Endothelial cell of umbilical vein (primary cell): ENCODE measurements around the gene GRID1.

ENCODE experiments used
- POLR2A ChIP-seq: IDR thresholded peaks from 2 replicates; pipeline ENCODE4 v1.6.1; 2012; ENCODE audit warnings: low read depth, mild to moderate bottlenecking, control low read depth, low read length
- POLR2AphosphoS5 ChIP-seq: IDR thresholded peaks from 2 replicates; pipeline ENCODE4 v1.6.1; 2012; ENCODE audit warnings: low read depth, mild to moderate bottlenecking, control low read depth, low read length, moderate library complexity; ENCODE audit not compliant: insufficient read depth
- TF ChIP-seq, protein P1 (sequence below), 2 donors: IDR thresholded peaks; 1 replicate in 1 of 2; 2 replicates in 1 of 2; pipeline ENCODE4 v1.5.1; 2011; ENCODE audit warnings: low read length in 2 of 2, mild to moderate bottlenecking in 2 of 2, moderate library complexity in 2 of 2, control low read depth in 1 of 2, inconsistent platforms in 1 of 2, low read depth in 1 of 2; ENCODE audit not compliant: insufficient read depth in 1 of 2; ENCODE audit errors: extremely low read depth in 1 of 2
- TF ChIP-seq, protein P2 (sequence below): IDR thresholded peaks from 2 replicates; pipeline ENCODE4 v1.6.1; 2011; ENCODE audit not compliant: insufficient read depth, insufficient read length

DNA sequence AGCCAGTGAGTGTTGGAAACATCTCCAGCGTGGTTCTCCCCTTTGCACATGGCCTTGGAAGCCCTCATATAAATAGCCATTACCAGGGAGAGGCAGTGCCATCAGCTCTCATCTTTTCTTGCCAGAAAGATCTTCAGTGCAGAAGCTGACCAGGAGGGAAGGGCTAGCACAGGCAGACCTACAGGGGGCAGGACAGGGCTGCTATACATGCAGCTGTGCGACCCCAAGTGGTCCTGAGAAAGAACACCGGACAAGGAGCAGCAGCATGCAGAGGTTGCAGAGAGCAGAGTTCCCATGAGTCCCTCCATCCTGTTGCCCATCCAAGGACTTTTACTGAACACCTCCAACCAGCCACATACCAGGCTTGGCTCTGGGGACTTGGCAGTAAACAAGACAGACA, 17.1 kb downstream of the GRID1 start:
- TF ChIP-seq, protein P1, sequence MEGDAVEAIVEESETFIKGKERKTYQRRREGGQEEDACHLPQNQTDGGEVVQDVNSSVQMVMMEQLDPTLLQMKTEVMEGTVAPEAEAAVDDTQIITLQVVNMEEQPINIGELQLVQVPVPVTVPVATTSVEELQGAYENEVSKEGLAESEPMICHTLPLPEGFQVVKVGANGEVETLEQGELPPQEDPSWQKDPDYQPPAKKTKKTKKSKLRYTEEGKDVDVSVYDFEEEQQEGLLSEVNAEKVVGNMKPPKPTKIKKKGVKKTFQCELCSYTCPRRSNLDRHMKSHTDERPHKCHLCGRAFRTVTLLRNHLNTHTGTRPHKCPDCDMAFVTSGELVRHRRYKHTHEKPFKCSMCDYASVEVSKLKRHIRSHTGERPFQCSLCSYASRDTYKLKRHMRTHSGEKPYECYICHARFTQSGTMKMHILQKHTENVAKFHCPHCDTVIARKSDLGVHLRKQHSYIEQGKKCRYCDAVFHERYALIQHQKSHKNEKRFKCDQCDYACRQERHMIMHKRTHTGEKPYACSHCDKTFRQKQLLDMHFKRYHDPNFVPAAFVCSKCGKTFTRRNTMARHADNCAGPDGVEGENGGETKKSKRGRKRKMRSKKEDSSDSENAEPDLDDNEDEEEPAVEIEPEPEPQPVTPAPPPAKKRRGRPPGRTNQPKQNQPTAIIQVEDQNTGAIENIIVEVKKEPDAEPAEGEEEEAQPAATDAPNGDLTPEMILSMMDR (IDR thresholded peaks at IDR 0.05; ENCODE audit: extremely low read depth in 1 of 2, insufficient read depth in 1 of 2, low read depth in 1 of 2, low read length in 2 of 2): peak; percentile 41 to 67
- no peak for TF ChIP-seq POLR2AphosphoS5
- TF ChIP-seq POLR2A: no peak
- TF ChIP-seq, protein P2, sequence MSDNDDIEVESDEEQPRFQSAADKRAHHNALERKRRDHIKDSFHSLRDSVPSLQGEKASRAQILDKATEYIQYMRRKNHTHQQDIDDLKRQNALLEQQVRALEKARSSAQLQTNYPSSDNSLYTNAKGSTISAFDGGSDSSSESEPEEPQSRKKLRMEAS: no peak
